H1 (cell line): Measurements from ENCODE around the gene CALM3. TPM values are rescaled to one million over a fixed set of nuclear protein-coding genes. Genes with fewer than 3 reads are reported as not detected.

Experiments used
- CTCF ChIA-PET: fragments of 300-600 bp; sonication (Branson Sonifier 250); formaldehyde crosslinking; loops from one replicate; lab custom pipeline; 2021; ENCODE audit not compliant: partially characterized antibody; lab: Charles Lee
- POLR2A ChIA-PET: fragments of 300-600 bp; sonication (Branson Sonifier 250); formaldehyde crosslinking; loops from one replicate; lab custom pipeline; 2021; ENCODE audit warnings: inconsistent platforms; ENCODE audit not compliant: partially characterized antibody; lab: Charles Lee
- DNase-seq, 2 experiments: peaks; one replicate each; pipeline versions ENCODE4 v3.0.0 to v3.0.0-alpha.2; 2010 to 2022; ENCODE audit warnings: low spot score in 2 of 2, low read depth in 1 of 2, mixed read lengths in 1 of 2
- FAIRE-seq: peaks from 2 replicates; lab custom pipeline; 2011; peaks lifted over from hg19 to GRCh38; lab: Jason Lieb, UNC
- H2AFZ ChIP-seq: 2 replicates; pipeline ENCODE4 v1.8.1; 2012; ENCODE audit warnings: low read length, inconsistent platforms
- H2AK5ac ChIP-seq: 2 replicates; pipeline ENCODE4 v1.6.1; 2013; ENCODE audit warnings: low read depth, low read length
- H2BK120ac ChIP-seq: replicated peaks from 2 replicates; pipeline ENCODE3; 2013; ENCODE audit warnings: low read depth, low read length, inconsistent platforms
- H2BK12ac ChIP-seq: 2 replicates; pipeline ENCODE4 v1.6.1; 2013; ENCODE audit warnings: low read depth, low read length
- H2BK15ac ChIP-seq: 2 replicates; pipeline ENCODE4 v1.6.1; 2013; ENCODE audit warnings: low read length
- H2BK20ac ChIP-seq: 2 replicates; pipeline ENCODE4 v1.6.1; 2013; ENCODE audit warnings: low read length
- H2BK5ac ChIP-seq: 2 replicates; pipeline ENCODE4 v1.6.1; 2013; ENCODE audit warnings: low read depth, low read length
- H3K14ac ChIP-seq: 2 replicates; pipeline ENCODE4 v1.6.1; 2013; ENCODE audit warnings: inconsistent platforms; ENCODE audit not compliant: insufficient read length
- H3K18ac ChIP-seq: 2 replicates; pipeline ENCODE4 v1.6.1; 2013; ENCODE audit warnings: low read length; ENCODE audit errors: extremely low read depth
- H3K23ac ChIP-seq: 2 replicates; pipeline ENCODE4 v1.6.1; 2013; ENCODE audit warnings: inconsistent platforms; ENCODE audit not compliant: insufficient read length
- H3K23me2 ChIP-seq: 2 replicates; pipeline ENCODE4 v1.6.1; 2013; ENCODE audit warnings: low read depth, low read length
- H3K27ac ChIP-seq: 2 replicates; pipeline ENCODE4 v1.6.1; 2011; ENCODE audit warnings: low read depth, low read length, inconsistent platforms
- H3K27me3 ChIP-seq, 4 experiments: replicated peaks in 1 of 4; 1 replicate in 1 of 4; 2 replicates in 3 of 4; pipeline versions ENCODE4 v1.6.1 to v1.8.1; 2011 to 2013; ENCODE audit warnings: low read length in 3 of 4, mild to moderate bottlenecking in 3 of 4, inconsistent platforms in 2 of 4, mixed read lengths in 2 of 4, moderate library complexity in 1 of 4; ENCODE audit not compliant: control insufficient read depth in 3 of 4, insufficient read depth in 3 of 4; ENCODE audit errors: extremely low read depth in 1 of 4
- H3K36me3 ChIP-seq, 4 experiments: 2 replicates each; pipeline versions ENCODE4 v1.6.1 to v1.8.1; 2011 to 2013; ENCODE audit warnings: mild to moderate bottlenecking in 4 of 4, low read length in 3 of 4, moderate library complexity in 2 of 4, control low read depth in 1 of 4, inconsistent platforms in 1 of 4; ENCODE audit not compliant: insufficient read depth in 4 of 4, control insufficient read depth in 2 of 4
- H3K4ac ChIP-seq: replicated peaks from 2 replicates; pipeline ENCODE3; 2013; ENCODE audit warnings: low read length, low read depth, mixed read lengths, inconsistent platforms; ENCODE audit not compliant: insufficient read length
- H3K4me1 ChIP-seq, 4 experiments: replicated peaks in 1 of 4; 1 replicate in 1 of 4; 2 replicates in 3 of 4; pipeline versions ENCODE4 v1.6.1 to v1.8.1; 2011 to 2013; ENCODE audit warnings: low read length in 3 of 4, inconsistent platforms in 2 of 4, mixed read lengths in 1 of 4; ENCODE audit not compliant: insufficient read depth in 4 of 4, control insufficient read depth in 3 of 4
- H3K4me2 ChIP-seq, 2 experiments: 2 replicates each; pipeline versions ENCODE4 v1.6.1 to v1.8.1; 2011 to 2013; ENCODE audit warnings: low read depth in 2 of 2, low read length in 2 of 2, control low read depth in 1 of 2, inconsistent platforms in 1 of 2, mild to moderate bottlenecking in 1 of 2; ENCODE audit not compliant: insufficient read depth in 1 of 2
- H3K4me3 ChIP-seq, 4 experiments: fragments of 200-600, 300-600 bp in 1 of 4; sonication (generic), shearing (Covaris generic), sonication (Bioruptor Twin) in 1 of 4; 2 replicates each; pipeline versions ENCODE4 v1.5.1 to v1.8.1; 2011 to 2016; ENCODE audit warnings: low read length in 4 of 4, low read depth in 3 of 4, control low read depth in 2 of 4, inconsistent platforms in 2 of 4, mild to moderate bottlenecking in 2 of 4, mixed read lengths in 1 of 4, moderate library complexity in 1 of 4; ENCODE audit not compliant: insufficient read depth in 2 of 4; ENCODE audit errors: extremely low read depth in 1 of 4
- H3K56ac ChIP-seq: replicated peaks from 2 replicates; pipeline ENCODE3; 2013; ENCODE audit warnings: low read depth, mild to moderate bottlenecking, mixed read lengths, low read length, inconsistent platforms; ENCODE audit not compliant: insufficient read length
- H3K79me1 ChIP-seq: 2 replicates; pipeline ENCODE4 v1.6.1; 2013; ENCODE audit warnings: low read depth, low read length, control low read depth
- H3K79me2 ChIP-seq, 2 experiments: 2 replicates each; pipeline versions ENCODE4 v1.6.1 to v1.8.1; 2012 to 2013; ENCODE audit warnings: low read length in 2 of 2, mild to moderate bottlenecking in 2 of 2, inconsistent platforms in 1 of 2; ENCODE audit not compliant: insufficient read depth in 2 of 2, control insufficient read depth in 1 of 2
- H3K9ac ChIP-seq, 4 experiments: replicated peaks in 1 of 4; 1 replicate in 1 of 4; 2 replicates in 3 of 4; pipeline versions ENCODE4 v1.6.1 to v1.8.1; 2011 to 2013; ENCODE audit warnings: low read depth in 3 of 4, low read length in 3 of 4, control low read depth in 2 of 4, mild to moderate bottlenecking in 2 of 4, moderate library complexity in 2 of 4, inconsistent platforms in 1 of 4; ENCODE audit errors: extremely low read depth in 1 of 4
- H3K9me3 ChIP-seq, 2 experiments: 2 replicates each; pipeline versions ENCODE4 v1.6.1 to v1.8.1; 2012 to 2013; ENCODE audit warnings: mild to moderate bottlenecking in 2 of 2, moderate library complexity in 2 of 2, control low read depth in 1 of 2, inconsistent platforms in 1 of 2, low read depth in 1 of 2, low read length in 1 of 2, mixed read lengths in 1 of 2; ENCODE audit not compliant: insufficient read depth in 2 of 2
- H4K20me1 ChIP-seq, 2 experiments: replicated peaks in 1 of 2; 2 replicates each; pipeline versions ENCODE3 to v1.8.1; 2011 to 2013; ENCODE audit warnings: inconsistent platforms in 2 of 2, low read length in 2 of 2, mild to moderate bottlenecking in 1 of 2; ENCODE audit not compliant: insufficient read depth in 2 of 2, control insufficient read depth in 1 of 2
- H4K5ac ChIP-seq: 2 replicates; pipeline ENCODE4 v1.6.1; 2013; ENCODE audit warnings: low read length, low read depth, mixed read lengths, inconsistent platforms; ENCODE audit not compliant: insufficient read length
- H4K8ac ChIP-seq: 2 replicates; pipeline ENCODE4 v1.8.0; 2013; ENCODE audit warnings: mild to moderate bottlenecking, moderate library complexity, low read length, inconsistent platforms; ENCODE audit not compliant: insufficient read depth; ENCODE audit errors: extremely low read depth
- H4K91ac ChIP-seq: replicated peaks from 2 replicates; pipeline ENCODE3; 2013; ENCODE audit warnings: low read length, mixed read lengths, inconsistent platforms; ENCODE audit not compliant: insufficient read length
- ASH2L ChIP-seq: fragments of 200-600, 300-600 bp; sonication (generic); IDR thresholded peaks from one replicate; pipeline ENCODE4 v1.7.1; 2017; ENCODE audit warnings: low read length
- CBX5 ChIP-seq: fragments of 300-800, 300-1000 bp; sonication (generic); IDR thresholded peaks from 2 replicates; pipeline ENCODE4 v1.7.1; 2016; ENCODE audit warnings: antibody characterized with exemption, low read length, low read depth
- CBX8 ChIP-seq: fragments of 300-800, 300-1000 bp; sonication (generic); IDR thresholded peaks from 2 replicates; pipeline ENCODE4 v1.7.1; 2016; ENCODE audit warnings: low read depth, low read length, borderline replicate concordance
- CEBPB ChIP-seq: IDR thresholded peaks from 2 replicates; pipeline ENCODE4 v1.6.1; 2012; ENCODE audit warnings: low read depth, low read length
- CHD2 ChIP-seq: IDR thresholded peaks from 2 replicates; pipeline ENCODE4 v1.6.1; 2012; ENCODE audit warnings: low read length, improper control_type of control experiment
- KDM4A ChIP-seq: IDR thresholded peaks from one replicate; pipeline ENCODE4 v1.7.1; 2012; ENCODE audit warnings: low read depth, mild to moderate bottlenecking, moderate library complexity, low read length, inconsistent platforms; ENCODE audit not compliant: severe bottlenecking
- KDM5A ChIP-seq: fragments of 200-600 bp; IDR thresholded peaks from 2 replicates; pipeline ENCODE4 v1.7.1; 2012; ENCODE audit warnings: mild to moderate bottlenecking, low read length, inconsistent platforms, mixed read lengths
- NRF1 ChIP-seq: IDR thresholded peaks from 2 replicates; pipeline ENCODE4 v1.6.1; 2011; ENCODE audit warnings: mild to moderate bottlenecking, low read depth, low read length, improper control_type of control experiment
- RFX5 ChIP-seq: IDR thresholded peaks from 2 replicates; pipeline ENCODE4 v1.6.1; 2011; ENCODE audit warnings: low read depth, low read length, improper control_type of control experiment, borderline replicate concordance
- SIRT6 ChIP-seq: IDR thresholded peaks from one replicate; pipeline ENCODE4 v1.7.1; 2012; ENCODE audit warnings: low read length, inconsistent platforms
- SIX5 ChIP-seq: IDR thresholded peaks from 2 replicates; pipeline ENCODE4 v1.6.1; 2011; ENCODE audit warnings: mild to moderate bottlenecking, low read depth, low read length
- SUZ12 ChIP-seq: fragments of 200-600 bp; sonication (generic); IDR thresholded peaks from 2 replicates; pipeline ENCODE4 v1.6.1; 2012; ENCODE audit warnings: mild to moderate bottlenecking, inconsistent platforms, low read length, moderate library complexity, mixed read lengths
- WGBS, 2 experiments: shearing (Covaris generic) in 1 of 2; methylation state at CpG; one replicate each; pipeline versions ENCODE4 v1.1.6 to v1.1.7; 2013 to 2015; ENCODE audit warnings: low lambda C conversion rate in 2 of 2, mixed read lengths in 2 of 2, inconsistent platforms in 1 of 2, low coverage in 1 of 2, missing lambda C conversion rate in 1 of 2; ENCODE audit not compliant: insufficient replicate concordance in 2 of 2, insufficient coverage in 1 of 2, insufficient read length in 1 of 2; ENCODE audit errors: extremely low coverage in 1 of 2, missing lambda C conversion rate in 1 of 2; 5-methylcytosine and 5-hydroxymethylcytosine counted together
- polyA plus RNA-seq, 7 experiments: library from polyadenylated mRNA; depleted of rRNA in 3 of 7; stranded (reverse) in 5 of 7; unstranded in 2 of 7; fragments of >200 nt in 5 of 7; fragments of 200-250 nt in 2 of 7; gene quantifications; 1 replicate in 5 of 7; 2 replicates in 1 of 7; 4 replicates in 1 of 7; pipeline versions ENCODE4 v1.2.1 to v1.2.3, GENCODE V29; 2011 to 2013; ENCODE audit warnings: missing spikeins in 2 of 7, mixed read lengths in 2 of 7
- total RNA-seq: library from RNA; stranded (reverse); fragmentation: NEBNext Ultra II Directional; extraction: Animal tissue kit (Norgen Biotek cat#: 25700); gene quantifications from 2 replicates; pipeline ENCODE4 v1.2.1, GENCODE V29; 2021

CALM3 gene
- total and polyA plus RNA-seq, 2 of the 8 experiments (the other 6 are each of a cell fraction or from before 2014, with no cell fraction given), result 315 to 326 TPM

DNA sequence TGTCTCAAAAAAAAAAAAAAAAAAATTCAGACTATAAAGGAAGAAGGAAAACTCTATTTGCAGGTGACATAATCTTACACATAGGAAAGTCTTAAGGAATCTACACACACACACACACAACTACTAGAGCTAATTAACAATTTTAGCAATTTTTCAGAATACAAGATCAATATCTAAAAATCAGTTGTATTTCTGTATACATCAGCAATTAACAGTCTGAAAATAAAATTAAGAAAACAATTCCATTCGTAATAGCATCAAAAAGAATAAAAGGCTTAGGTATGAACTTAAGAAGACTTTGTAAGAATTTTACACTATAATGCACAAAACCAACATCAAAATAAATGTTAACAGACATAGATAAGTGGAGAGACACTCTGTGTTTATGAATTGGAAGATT lies 15.6 kb upstream of the CALM3 start:
- Histone ChIP-seq H3K4ac (no peak overlapping the region), H3K36me3 (no peaks in the 10 kb centered on the region), H4K5ac (no peak overlapping the region), H3K14ac (no peak overlapping the region), H3K79me2 (no peaks in the 10 kb centered on the region), H3K27ac (no peak overlapping the region), H4K91ac (no peak overlapping the region), H2BK120ac (no peak overlapping the region), H3K18ac (no peak overlapping the region), H2BK12ac (no peak overlapping the region), H3K9ac (no peak overlapping the region), H3K27me3 (no peaks in the 10 kb centered on the region), H3K23me2 (no peaks in the 10 kb centered on the region), H2BK5ac (no peak overlapping the region), H2BK15ac (no peak overlapping the region), H2AFZ (no peak overlapping the region), H3K56ac (no peak overlapping the region), H3K4me2 (no peak overlapping the region), H4K8ac (no peak overlapping the region), H2BK20ac (no peak overlapping the region), H4K20me1 (no peaks in the 10 kb centered on the region), H2AK5ac (no peak overlapping the region), H3K4me3 (no peak overlapping the region), H3K23ac (no peak overlapping the region), H3K9me3 (no peaks in the 10 kb centered on the region), H3K4me1 (no peaks in the 10 kb centered on the region), H3K79me1 (no peaks in the 10 kb centered on the region)
- ChIA-PET CTCF (interaction anchor here (0.5 to 1.6 kb wide), 4 partner anchors 21 to 242 kb away, joined by 3 to 4 read pairs (median 3); no protein-coding TSS in a partner anchor), POLR2A (interaction anchor here (0.6 kb wide), 1 partner anchor 422 kb away, joined by 3 read pairs; no protein-coding TSS in a partner anchor)
- TF ChIP-seq CBX8, result no peak
- TF ChIP-seq CBX5, result no peak
- no peak for TF ChIP-seq KDM4A
- TF ChIP-seq CHD2, result no peak
- no peak for TF ChIP-seq RFX5
- no peak for TF ChIP-seq SIX5
- no peak for TF ChIP-seq SUZ12
- no peak for TF ChIP-seq ASH2L
- no peak for TF ChIP-seq NRF1
- TF ChIP-seq SIRT6, result no peak
- TF ChIP-seq KDM5A, result no peak
- TF ChIP-seq CEBPB, result no peak
- FAIRE-seq (no peak), DNase-seq (no peak)
- WGBS, 2 experiments, result 88% methylated on average over 1 of the region's 1 CpG; no CpG with 5 or more reads in 1 of the 2 experiments
